NCI-H2196 (cell line): ENCODE results near the gene ADRM1.
A peak's percentile ranks its signal among the peaks of the same experiment; 100 is the strongest.

Source experiments
- DNase-seq: peaks from one replicate; lab custom pipeline; 2025; ENCODE audit not compliant: unreplicated experiment; lab: John Stamatoyannopoulos, UW

ADRM1 gene

GRCh38 chr20:62297449-62298227 is 5.2 kb upstream of the ADRM1 start:
- DNase-seq: no peak

GRCh38 chr20:62298577-62299249 is 4.1 kb upstream of the ADRM1 start:
- no peak for DNase-seq

- no peak for DNase-seq
Measured at GRCh38 chr20:62299666-62300236, 3.0 kb upstream of the ADRM1 start.

- no peak for DNase-seq
Measured at GRCh38 chr20:62300319-62300718, 2.5 kb upstream of the ADRM1 start.

GRCh38 chr20:62301111-62301668 is 1.6 kb upstream of the ADRM1 start:
- no peak for DNase-seq

- DNase-seq: peak; percentile 91
Measured at GRCh38 chr20:62301773-62302340, 940 bp upstream of the ADRM1 start.

GRCh38 chr20:62303062-62303339 is 204 bp downstream of the ADRM1 start:
- DNase-seq: no peak

GRCh38 chr20:62303340-62304226 is 786 bp downstream of the ADRM1 start:
- no peak for DNase-seq

- no peak for DNase-seq
Measured at GRCh38 chr20:62304331-62305148, 1.7 kb downstream of the ADRM1 start.

GRCh38 chr20:62305149-62305764 is 2.5 kb downstream of the ADRM1 start:
- no peak for DNase-seq

- no peak for DNase-seq
Measured at GRCh38 chr20:62305765-62306413, 3.1 kb downstream of the ADRM1 start.

GRCh38 chr20:62306414-62307187 is 3.8 kb downstream of the ADRM1 start:
- no peak for DNase-seq

- peak; percentile 25 for DNase-seq
Measured at GRCh38 chr20:62307226-62308101, 4.7 kb downstream of the ADRM1 start.

- DNase-seq: no peak
Measured at GRCh38 chr20:62308102-62308822, 5.5 kb downstream of the ADRM1 start.

- no peak for DNase-seq
Measured at GRCh38 chr20:62309198-62309944, 6.6 kb downstream of the ADRM1 start.
